ENCODE data around the gene POGLUT2.
"Not testable (repeated sequence)": the region's sequence is repeated elsewhere in the genome, so short reads cannot be mapped to it uniquely, and the experiment has no call there.

The POGLUT2 gene

GRCh38 chr13:102807699-102808098, 8.9 kb upstream of the POGLUT2 start:
- Histone ChIP-seq H2AFZ (ENCODE audit: low read length, unreplicated experiment) (no peak overlapping the region), H3K27me3 (ENCODE audit: insufficient read depth, low read length) (no peaks in the 10 kb centered on the region), H3K79me2 (ENCODE audit: control insufficient read depth, insufficient read depth, low read length, unreplicated experiment) (peaks cover 44% of the 10 kb centered on the region), H3K27ac (ENCODE audit: low read depth, low read length) (no peak overlapping the region), H3K4me3 (ENCODE audit: low read depth, low read length) (no peak overlapping the region), H3K4me1 (ENCODE audit: control insufficient read depth, insufficient read depth, low read length, unreplicated experiment) (peaks cover 3% of the 10 kb centered on the region), H3K36me3 (ENCODE audit: insufficient read depth, low read length) (peaks cover 26% of the 10 kb centered on the region)

- Histone ChIP-seq H3K4me1 (ENCODE audit: control insufficient read depth, insufficient read depth, low read length, unreplicated experiment) (peaks cover 8% of the 10 kb centered on the region), H3K36me3 (ENCODE audit: insufficient read depth, low read length) (peaks cover 19% of the 10 kb centered on the region), H3K27ac (ENCODE audit: low read depth, low read length) (no peak overlapping the region), H2AFZ (ENCODE audit: low read length, unreplicated experiment) (no peak overlapping the region), H3K79me2 (ENCODE audit: control insufficient read depth, insufficient read depth, low read length, unreplicated experiment) (peaks cover 51% of the 10 kb centered on the region), H3K27me3 (ENCODE audit: insufficient read depth, low read length) (no peaks in the 10 kb centered on the region), H3K4me3 (ENCODE audit: low read depth, low read length) (no peak overlapping the region)
Observed at GRCh38 chr13:102805680-102806079, 6.9 kb upstream of the POGLUT2 start.

- Histone ChIP-seq H3K4me3 (ENCODE audit: low read depth, low read length) (peak overlapping the region; percentile 89), H3K36me3 (ENCODE audit: insufficient read depth, low read length) (no peaks in the 10 kb centered on the region; the same call in 1 of the 2 replicates), H3K4me1 (ENCODE audit: control insufficient read depth, insufficient read depth, low read length, unreplicated experiment) (peaks cover 11% of the 10 kb centered on the region), H3K27ac (ENCODE audit: low read depth, low read length) (peak overlapping the region; percentile 21), H3K27me3 (ENCODE audit: insufficient read depth, low read length) (no peaks in the 10 kb centered on the region), H3K79me2 (ENCODE audit: control insufficient read depth, insufficient read depth, low read length, unreplicated experiment) (peaks cover 57% of the 10 kb centered on the region), H2AFZ (ENCODE audit: low read length, unreplicated experiment) (peak overlapping the region; percentile 98)
Observed at GRCh38 chr13:102800145-102801041, 1.6 kb upstream of the POGLUT2 start.

- H2AFZ ChIP-seq (ENCODE audit: low read length, unreplicated experiment): peak overlapping the region; percentile 58
- peaks cover 54% of the 10 kb centered on the region for H3K79me2 ChIP-seq (ENCODE audit: control insufficient read depth, insufficient read depth, low read length, unreplicated experiment)
- peak overlapping the region; percentile 89 for H3K4me3 ChIP-seq (ENCODE audit: low read depth, low read length)
- H3K27me3 ChIP-seq (ENCODE audit: insufficient read depth, low read length): no peaks in the 10 kb centered on the region
- peak overlapping the region; percentile 21 for H3K27ac ChIP-seq (ENCODE audit: low read depth, low read length)
- peaks cover 11% of the 10 kb centered on the region for H3K4me1 ChIP-seq (ENCODE audit: control insufficient read depth, insufficient read depth, low read length, unreplicated experiment)
- H3K36me3 ChIP-seq (ENCODE audit: insufficient read depth, low read length): no peaks in the 10 kb centered on the region
Observed at GRCh38 chr13:102799426-102800144, 809 bp upstream of the POGLUT2 start.

GRCh38 chr13:102793611-102794355, 5.0 kb downstream of the POGLUT2 start:
- Histone ChIP-seq H3K27me3 (ENCODE audit: insufficient read depth, low read length) (no peaks in the 10 kb centered on the region), H3K79me2 (ENCODE audit: control insufficient read depth, insufficient read depth, low read length, unreplicated experiment) (peaks cover 10% of the 10 kb centered on the region), H3K4me3 (ENCODE audit: low read depth, low read length) (no peak overlapping the region), H2AFZ (ENCODE audit: low read length, unreplicated experiment) (no peak overlapping the region), H3K4me1 (ENCODE audit: control insufficient read depth, insufficient read depth, low read length, unreplicated experiment) (peaks cover 3% of the 10 kb centered on the region), H3K27ac (ENCODE audit: low read depth, low read length) (no peak overlapping the region), H3K36me3 (ENCODE audit: insufficient read depth, low read length) (no peaks in the 10 kb centered on the region)

GRCh38 chr13:102792396-102792795, 6.4 kb downstream of the POGLUT2 start:
- no peaks in the 10 kb centered on the region for H3K36me3 ChIP-seq (ENCODE audit: insufficient read depth, low read length)
- peaks cover 3% of the 10 kb centered on the region for H3K4me1 ChIP-seq (ENCODE audit: control insufficient read depth, insufficient read depth, low read length, unreplicated experiment)
- H3K27me3 ChIP-seq (ENCODE audit: insufficient read depth, low read length): no peaks in the 10 kb centered on the region

GRCh38 chr13:102788683-102789082, 10.1 kb downstream of the POGLUT2 start:
- Histone ChIP-seq H3K27ac (ENCODE audit: low read depth, low read length) (no peak overlapping the region), H3K4me1 (ENCODE audit: control insufficient read depth, insufficient read depth, low read length, unreplicated experiment) (no peaks in the 10 kb centered on the region), H3K79me2 (ENCODE audit: control insufficient read depth, insufficient read depth, low read length, unreplicated experiment) (no peaks in the 10 kb centered on the region), H3K36me3 (ENCODE audit: insufficient read depth, low read length) (0 out of 2 replicates have a peak, but pooled peaks cover 4% of the 10 kb centered on the region), H3K4me3 (ENCODE audit: low read depth, low read length) (no peak overlapping the region), H3K27me3 (ENCODE audit: insufficient read depth, low read length) (no peaks in the 10 kb centered on the region), H2AFZ (ENCODE audit: low read length, unreplicated experiment) (no peak overlapping the region)

More at GRCh38 chr13:102792396-102792795, 6.4 kb downstream of the POGLUT2 start:
- H3K27ac ChIP-seq (ENCODE audit: low read depth, low read length): no peak overlapping the region
- no peaks in the 10 kb centered on the region for H3K79me2 ChIP-seq (ENCODE audit: control insufficient read depth, insufficient read depth, low read length, unreplicated experiment)
- H2AFZ ChIP-seq (ENCODE audit: low read length, unreplicated experiment): no peak overlapping the region
- H3K4me3 ChIP-seq (ENCODE audit: low read depth, low read length): no peak overlapping the region

- Histone ChIP-seq H3K36me3 (ENCODE audit: insufficient read depth, low read length) (0 out of 2 replicates have a peak, but pooled peaks cover 4% of the 10 kb centered on the region), H2AFZ (ENCODE audit: low read length, unreplicated experiment) (no peak overlapping the region), H3K27ac (ENCODE audit: low read depth, low read length) (no peak overlapping the region), H3K27me3 (ENCODE audit: insufficient read depth, low read length) (no peaks in the 10 kb centered on the region), H3K4me1 (ENCODE audit: control insufficient read depth, insufficient read depth, low read length, unreplicated experiment) (no peaks in the 10 kb centered on the region), H3K4me3 (ENCODE audit: low read depth, low read length) (no peak overlapping the region), H3K79me2 (ENCODE audit: control insufficient read depth, insufficient read depth, low read length, unreplicated experiment) (no peaks in the 10 kb centered on the region)
Observed at GRCh38 chr13:102784483-102784882, 14.3 kb downstream of the POGLUT2 start.

GRCh38 chr13:102781591-102781990, 17.2 kb downstream of the POGLUT2 start:
- H3K36me3 ChIP-seq (ENCODE audit: insufficient read depth, low read length): 0 out of 2 replicates have a peak, but pooled peaks cover 4% of the 10 kb centered on the region
- no peaks in the 10 kb centered on the region for H3K27me3 ChIP-seq (ENCODE audit: insufficient read depth, low read length)
- no peaks in the 10 kb centered on the region for H3K4me1 ChIP-seq (ENCODE audit: control insufficient read depth, insufficient read depth, low read length, unreplicated experiment)
- no peak overlapping the region for H3K4me3 ChIP-seq (ENCODE audit: low read depth, low read length)
- H3K79me2 ChIP-seq (ENCODE audit: control insufficient read depth, insufficient read depth, low read length, unreplicated experiment): no peaks in the 10 kb centered on the region
- H2AFZ ChIP-seq (ENCODE audit: low read length, unreplicated experiment): no peak overlapping the region
- no peak overlapping the region for H3K27ac ChIP-seq (ENCODE audit: low read depth, low read length)

- not testable (repeated sequence) for H3K27ac ChIP-seq (ENCODE audit: low read depth, low read length); H3K36me3 ChIP-seq (ENCODE audit: insufficient read depth, low read length); H3K27me3 ChIP-seq (ENCODE audit: insufficient read depth, low read length); H3K79me2 ChIP-seq (ENCODE audit: control insufficient read depth, insufficient read depth, low read length, unreplicated experiment); H3K4me1 ChIP-seq (ENCODE audit: control insufficient read depth, insufficient read depth, low read length, unreplicated experiment); H3K4me3 ChIP-seq (ENCODE audit: low read depth, low read length); H2AFZ ChIP-seq (ENCODE audit: low read length, unreplicated experiment)
Observed at GRCh38 chr13:102780656-102781055, 18.1 kb downstream of the POGLUT2 start.

Measured in ACC112 (cell line).